Posterior vena cava (tissue), 2 donors: ENCODE results near the gene CD69. TPM values are rescaled to one million over a fixed set of nuclear protein-coding genes. Genes with fewer than 3 reads are reported as not detected.
"Not testable (repeated sequence)": the region's sequence is repeated elsewhere in the genome, so short reads cannot be mapped to it uniquely, and the experiment has no call there.

Source experiments
- DNase-seq: peaks from one replicate; pipeline ENCODE4 v3.0.0-alpha.2; 2020; ENCODE audit warnings: low spot score
- intact Hi-C, 2 donors: fragments of 100-400 bp; cut with DNase I; formaldehyde crosslinking; loops; one replicate each; pipeline versions ENCODE4 v1.14.1 to v1.14.2; 2022 to 2023
- total RNA-seq, 2 donors: library from RNA; stranded (reverse); fragmentation: NEBNext Ultra II Directional; extraction: Animal tissue kit (Norgen Biotek cat#: 25700); gene quantifications; one replicate each; pipeline ENCODE4 v1.2.1, GENCODE V29; 2021
- donor health status: DM: yes; HTN: yes; CAD: no.
- donor health status: DM: yes; HTN: yes; CAD: no.

Gene CD69
- total RNA-seq, 2 donors from 2014 or later, result 5.0 to 5.1 TPM

DNA sequence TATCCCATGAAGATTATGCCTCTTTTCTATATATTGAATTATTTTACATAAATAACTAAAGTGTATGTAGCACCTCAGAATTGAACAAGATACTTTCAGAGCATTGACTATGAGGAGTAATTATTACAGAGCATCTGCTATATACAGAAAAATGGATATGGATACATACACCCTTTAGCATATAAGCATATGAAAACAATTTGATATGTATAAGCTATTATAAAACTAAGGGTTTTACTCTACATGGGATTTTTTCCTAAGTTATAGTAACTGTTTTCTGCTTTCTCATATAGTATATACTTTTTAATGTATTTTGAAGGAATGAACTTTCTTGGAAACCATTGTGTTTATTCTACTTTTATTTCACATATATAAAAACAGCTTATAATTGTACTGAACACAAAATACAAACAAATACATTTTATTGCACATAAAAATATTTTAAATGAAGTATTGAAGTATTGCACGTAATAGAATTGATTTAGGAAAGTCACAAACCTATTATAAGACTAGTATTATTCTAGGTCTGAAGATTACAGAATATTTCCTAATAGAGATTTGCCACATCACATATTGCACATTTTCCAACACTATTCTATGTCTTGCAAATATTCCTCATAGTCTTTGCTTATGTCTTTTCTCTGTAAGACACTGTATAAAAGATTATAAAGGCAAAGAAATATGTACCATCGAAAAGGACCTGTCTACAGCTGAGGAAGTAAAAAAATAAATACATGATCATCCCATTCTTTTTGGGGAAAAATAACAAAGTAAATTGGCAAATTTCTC lies 8.4 kb downstream of the CD69 start:
- intact Hi-C loops, result no loop called here
- DNase-seq, result no peak

DNA sequence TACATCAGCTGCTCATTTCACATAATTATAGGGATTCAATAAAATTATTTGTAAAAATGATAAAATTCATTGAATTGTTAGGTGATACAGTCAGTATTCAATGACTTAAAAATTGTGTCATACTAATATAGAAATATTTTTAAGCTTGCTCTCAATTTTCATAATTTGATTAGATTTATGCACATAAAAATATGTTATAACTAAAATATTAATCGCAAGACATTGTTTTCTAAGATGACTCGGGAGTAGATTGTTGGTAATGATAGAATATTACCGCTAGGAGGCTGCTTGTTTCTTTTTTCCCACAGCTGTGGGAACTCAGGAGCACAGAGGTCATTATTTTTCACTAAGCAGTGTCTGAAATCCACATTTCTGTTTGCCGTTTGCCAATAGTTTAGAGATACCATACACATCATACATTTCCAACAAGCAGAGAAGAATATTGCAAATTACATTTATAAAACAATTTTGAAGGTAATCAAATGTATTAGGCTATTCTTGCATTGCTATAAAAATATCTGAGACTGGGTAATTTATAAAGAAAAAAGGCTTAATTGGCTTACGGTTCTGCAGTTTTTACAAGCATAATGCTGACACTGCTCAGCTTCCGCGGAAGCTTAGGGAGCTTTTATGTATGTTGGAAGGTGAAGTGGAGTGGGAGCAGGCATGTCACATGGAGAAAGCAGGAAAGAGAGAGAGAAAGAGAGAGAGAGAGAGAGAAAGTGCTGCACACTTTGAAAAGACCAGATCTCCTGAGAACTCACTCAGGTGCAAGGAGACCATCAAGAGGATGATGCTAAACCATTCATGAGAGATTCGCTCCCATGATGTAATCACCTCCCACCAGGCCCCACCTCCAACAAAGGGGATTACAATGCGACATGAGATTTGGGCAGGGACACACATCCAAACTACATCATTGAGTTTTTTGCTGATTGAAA lies 9.2 kb downstream of the CD69 start:
- no peak for DNase-seq
- intact Hi-C loops, result no loop called here

DNA sequence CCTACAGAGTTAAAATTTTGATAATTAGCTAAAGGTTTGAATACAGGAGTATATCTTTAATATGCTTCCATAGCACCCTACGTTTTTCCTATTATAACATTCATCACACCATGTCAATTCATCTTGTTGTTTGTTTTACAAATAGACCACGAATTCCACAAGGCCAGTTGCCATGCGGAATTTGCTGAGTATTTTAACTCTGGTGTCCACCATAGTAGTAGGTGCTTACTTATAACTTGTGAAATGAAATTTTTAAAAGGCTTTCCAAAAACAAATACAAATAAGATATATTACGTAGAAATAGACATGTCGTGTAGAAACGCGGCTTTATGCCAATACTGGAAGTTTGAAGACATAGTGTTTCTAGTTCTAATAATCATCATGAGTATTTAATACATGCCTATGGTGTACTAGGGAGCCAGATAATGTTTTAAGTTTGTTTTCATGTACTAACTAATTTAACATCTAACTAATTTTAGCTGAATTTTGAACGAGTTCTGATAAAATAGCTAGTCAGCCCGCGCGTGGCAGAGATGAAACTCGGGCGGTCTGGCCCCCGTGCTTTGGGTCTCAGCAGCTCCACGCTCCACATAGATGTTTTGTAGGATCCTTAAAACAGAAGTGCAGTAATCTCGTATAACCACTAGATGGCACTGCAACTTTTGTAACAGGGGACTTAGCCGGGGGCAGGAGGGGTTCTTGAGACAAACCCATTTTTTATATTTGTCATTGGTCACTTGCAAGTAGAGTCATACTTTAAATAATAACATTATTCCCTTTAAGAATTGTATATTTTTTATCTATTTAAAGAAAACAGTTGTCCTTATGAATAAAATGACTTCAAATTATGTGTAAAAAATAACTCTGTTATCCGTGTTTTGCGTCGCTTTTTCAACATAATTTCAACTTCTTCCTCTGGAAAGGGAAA lies 10.2 kb downstream of the CD69 start:
- DNase-seq, result no peak
- intact Hi-C loops, result no loop called here

DNA sequence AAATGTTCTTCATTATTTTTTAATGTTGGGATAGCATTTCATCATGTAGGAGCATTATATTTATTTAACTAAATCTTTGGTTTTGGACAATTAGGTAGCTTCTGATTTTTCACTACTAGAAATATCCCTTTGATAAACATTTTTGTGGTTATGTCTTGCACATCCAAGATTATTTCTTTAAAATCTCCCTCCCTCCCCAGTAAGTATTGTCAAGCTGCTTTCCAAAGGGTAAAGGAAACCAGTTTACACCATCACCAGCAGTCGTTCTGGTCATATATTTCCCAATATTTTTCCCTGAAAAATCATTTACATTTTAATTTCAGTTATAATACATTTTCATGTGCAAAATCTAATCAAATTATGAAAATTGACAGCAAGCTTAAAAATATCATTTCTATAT lies 11.1 kb downstream of the CD69 start:
- intact Hi-C loops, result no loop called here
- no peak for DNase-seq

DNA sequence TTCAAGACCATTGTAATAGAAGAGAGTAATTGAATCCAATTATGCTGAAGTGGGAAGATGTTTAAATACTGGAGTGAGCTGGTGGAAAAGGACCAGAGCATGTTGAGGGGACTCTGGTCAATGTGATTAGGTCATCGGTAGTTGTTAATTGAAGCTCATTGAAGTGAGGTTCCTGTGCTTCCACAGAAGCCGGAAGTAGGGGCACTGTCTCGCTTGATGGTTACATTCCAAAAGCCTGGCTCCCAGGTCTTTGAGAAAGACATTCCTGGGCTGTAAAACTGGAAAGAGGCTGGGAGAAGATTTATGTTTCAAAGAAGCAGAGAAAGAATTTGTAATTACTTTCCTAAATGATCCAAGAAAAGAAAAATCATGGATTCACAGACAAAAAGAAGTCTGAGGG lies 15.5 kb downstream of the CD69 start:
- no peak for DNase-seq
- intact Hi-C loops, result no loop called here

DNA sequence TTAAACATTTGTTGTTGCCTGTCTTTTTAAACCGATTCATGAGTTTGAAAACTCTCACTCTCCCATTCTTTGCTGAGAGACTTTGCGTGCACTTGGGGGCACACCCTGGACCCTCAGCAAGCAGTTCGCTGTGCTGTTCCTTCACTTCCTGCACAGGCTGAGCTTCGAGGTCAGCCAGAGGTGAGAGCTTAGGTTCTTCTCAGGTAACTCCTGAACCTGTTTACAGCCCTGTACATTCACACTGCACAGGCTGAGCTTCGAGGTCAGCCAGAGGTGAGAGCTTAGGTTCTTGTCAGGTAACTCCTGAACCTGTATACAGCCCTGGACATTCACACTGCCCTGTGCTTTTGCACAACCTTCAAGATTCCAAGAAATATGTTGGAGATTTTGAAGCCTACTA lies 18.0 kb downstream of the CD69 start:
- intact Hi-C loops, result no loop called here
- DNase-seq, result no peak

DNA sequence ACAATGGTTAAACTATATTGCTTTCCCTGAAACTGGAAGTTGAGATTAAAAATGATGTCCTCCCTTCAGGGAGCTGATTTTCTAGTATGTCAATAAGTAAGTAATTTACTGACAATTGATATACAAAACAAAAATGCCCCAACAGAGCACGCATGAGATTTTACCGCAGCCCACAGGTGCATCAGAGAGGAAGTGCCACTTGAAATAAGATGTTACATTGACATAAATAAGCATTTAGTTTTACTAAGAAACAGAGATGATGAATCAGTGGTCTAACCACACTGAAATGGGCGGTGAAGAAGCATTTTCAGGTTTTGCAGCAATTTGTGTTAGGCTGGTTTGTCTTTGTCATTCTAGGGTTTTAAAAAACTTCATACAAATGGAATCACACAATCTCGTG lies 19.0 kb downstream of the CD69 start:
- intact Hi-C loops, result no loop called here
- DNase-seq, result no peak

DNA sequence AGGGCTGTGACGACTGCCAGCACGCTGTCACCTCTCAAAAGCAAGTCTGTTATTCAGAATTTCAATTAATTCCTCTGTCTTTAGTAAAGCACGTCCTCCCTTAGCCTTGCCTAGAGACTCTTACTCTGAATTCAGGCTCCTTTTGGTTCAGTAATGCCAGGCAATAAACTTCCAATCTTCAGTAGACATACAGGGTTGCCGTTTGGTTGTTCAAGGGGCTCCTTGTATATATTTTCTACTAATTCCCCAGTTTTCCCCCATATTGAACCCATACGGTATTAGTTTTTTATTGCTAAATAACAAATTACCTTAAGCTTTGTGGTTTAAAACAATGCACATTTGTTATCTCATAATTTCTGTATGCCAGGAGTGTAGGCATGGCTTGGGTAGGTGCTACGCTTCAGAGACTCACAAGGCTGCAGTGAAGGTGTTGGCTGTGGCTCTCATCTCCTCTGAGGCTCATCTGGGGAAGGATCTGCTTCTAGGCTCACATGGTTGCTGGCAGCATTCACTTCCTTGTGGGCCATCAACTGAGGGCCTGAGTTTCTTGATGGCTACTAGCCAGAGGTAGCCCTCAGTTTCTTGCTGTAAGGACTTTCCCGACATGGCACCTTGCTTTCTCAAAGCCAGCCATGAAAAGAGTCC lies 20.5 kb downstream of the CD69 start:
- DNase-seq, result no peak
- intact Hi-C loops, result no loop called here

DNA sequence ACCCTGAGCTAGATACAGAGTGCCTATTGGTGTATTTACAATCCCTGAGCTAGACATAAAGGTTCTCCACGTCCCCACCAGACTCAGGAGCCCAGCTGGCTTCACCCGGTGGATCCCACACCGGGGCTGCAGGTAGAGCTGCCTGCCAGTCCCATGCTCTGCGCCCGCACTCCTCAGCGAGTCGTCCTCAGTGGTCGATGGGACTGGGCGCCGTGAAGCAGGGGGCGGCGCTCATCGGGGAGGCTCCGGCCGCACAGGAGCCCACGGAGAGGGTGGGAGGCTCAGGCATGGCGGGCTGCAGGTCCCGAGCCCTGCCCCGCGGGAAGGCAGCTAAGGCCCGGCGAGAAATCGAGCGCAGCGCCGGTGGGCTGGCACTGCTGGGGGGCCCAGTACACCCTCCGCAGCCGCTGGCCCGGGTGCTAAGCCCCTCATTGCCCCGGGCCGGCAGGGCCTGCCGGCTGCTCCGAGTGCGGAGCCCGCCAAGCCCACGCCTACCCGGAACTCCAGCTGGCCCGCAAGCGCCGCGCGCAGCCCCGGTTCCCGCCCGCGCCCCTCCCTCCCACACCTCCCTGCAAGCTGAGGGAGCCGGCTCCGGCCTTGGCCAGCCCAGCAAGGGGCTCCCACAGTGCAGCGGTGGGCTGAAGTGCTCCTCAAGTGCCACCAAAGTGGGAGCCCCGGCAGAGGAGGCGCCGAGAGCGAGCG lies 21.1 kb downstream of the CD69 start:
- DNase-seq, intact Hi-C loops: not testable (repeated sequence)

DNA sequence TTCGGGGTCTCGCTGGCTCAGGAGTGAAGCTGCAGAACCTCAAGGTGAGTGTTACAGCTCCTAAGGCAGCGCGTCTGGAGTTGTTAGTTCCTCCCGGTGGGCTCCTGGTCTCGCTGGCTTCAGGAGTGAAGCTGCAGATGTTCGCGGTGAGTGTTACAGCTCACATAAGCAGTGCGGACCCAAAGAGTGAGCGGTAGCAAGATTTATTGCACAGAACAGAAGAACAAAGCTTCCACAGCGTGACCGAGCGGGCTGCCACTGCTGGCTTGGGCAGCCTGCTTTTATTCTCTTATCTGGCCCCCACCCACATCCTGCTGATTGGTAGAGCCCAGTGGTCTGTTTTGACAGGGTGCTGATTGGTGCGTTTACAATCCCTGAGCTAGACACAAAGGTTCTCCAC lies 21.8 kb downstream of the CD69 start:
- DNase-seq, intact Hi-C loops: not testable (repeated sequence)

DNA sequence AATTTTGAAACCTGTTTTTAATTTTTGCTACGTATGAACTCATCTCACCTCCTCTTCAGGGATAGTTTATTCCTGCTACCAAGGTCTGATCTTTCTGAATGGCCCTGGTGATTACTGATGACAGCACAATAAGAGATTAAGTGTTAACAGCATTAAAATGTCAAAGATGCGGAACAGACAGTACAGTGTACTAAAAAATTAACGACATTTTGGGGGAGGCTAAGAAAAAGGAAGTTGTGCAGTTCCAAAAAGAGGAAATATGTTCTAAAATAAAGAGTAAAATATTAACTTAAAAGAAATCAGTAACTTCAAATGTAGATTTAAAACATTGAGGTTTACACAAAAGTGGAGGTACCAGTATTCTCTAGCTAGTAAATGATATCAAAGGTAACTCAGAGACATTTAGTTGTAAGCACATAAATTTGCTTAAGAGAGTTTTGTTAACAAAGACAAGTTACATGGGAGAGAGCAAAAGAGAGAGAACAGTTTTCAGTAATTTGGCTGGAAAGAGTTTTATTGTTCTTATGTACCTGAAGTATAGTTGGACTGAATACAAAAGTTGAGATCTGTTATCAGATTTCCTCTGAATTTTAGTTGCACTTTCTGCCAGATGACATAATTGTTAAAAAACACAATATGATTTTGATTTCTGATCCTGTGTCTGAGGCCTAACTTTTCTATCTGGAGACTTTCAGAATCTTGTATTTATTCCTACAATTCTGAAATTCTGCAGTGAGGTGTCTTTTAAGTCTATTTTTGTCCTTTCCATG lies 23.6 kb downstream of the CD69 start:
- intact Hi-C loops, result no loop called here
- no peak for DNase-seq

DNA sequence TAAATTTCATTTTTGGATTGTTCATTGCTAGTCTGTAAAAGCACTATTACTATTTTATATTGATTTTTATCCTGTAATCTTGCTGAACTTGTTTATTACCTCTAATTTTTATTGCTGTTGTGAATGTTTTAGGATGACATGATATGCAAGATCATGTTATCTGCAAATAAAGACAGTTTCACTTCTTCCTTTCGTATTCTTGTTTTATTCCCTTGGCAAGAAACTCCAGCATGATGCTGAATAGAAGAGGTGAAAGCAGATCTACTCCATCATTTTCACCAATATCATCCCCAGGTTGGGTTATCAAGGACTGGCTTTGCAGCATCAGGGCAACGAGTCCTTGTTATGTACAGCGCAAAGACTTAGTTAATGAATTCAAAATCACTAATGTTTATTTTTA lies 25.1 kb downstream of the CD69 start:
- intact Hi-C loops, result no loop called here
- no peak for DNase-seq

DNA sequence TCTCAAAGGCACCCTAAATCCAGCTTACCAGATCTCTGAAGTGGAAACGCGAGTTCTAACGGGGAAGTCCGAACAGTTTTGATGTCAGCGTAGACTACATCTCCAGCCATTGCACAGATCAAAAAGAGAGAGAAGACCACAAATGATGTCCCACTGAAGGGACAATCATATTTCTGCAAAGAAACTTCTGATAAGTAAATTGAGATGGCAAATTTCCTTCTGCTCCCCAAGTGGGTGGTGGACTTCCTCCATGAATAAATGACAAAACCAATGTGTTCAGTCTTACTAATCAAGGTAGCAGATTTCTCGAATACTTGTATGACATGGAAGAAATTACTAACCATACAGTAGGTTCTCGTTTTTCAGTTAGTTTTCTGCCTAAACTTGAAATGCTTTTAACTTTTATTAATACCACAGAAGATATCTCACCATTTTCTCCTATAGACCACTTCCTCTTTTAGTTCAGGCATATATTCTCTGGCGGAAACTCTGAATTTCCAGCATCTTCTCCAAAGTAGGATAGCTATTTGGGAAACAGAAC lies 27.7 kb downstream of the CD69 start, which contains the start of gene CLECL1:
TSS of gene CLECL1 (minus strand) at position 177 of the 541 bp plus-strand sequence.
- no peak for DNase-seq
- intact Hi-C loops, result no loop called here

DNA sequence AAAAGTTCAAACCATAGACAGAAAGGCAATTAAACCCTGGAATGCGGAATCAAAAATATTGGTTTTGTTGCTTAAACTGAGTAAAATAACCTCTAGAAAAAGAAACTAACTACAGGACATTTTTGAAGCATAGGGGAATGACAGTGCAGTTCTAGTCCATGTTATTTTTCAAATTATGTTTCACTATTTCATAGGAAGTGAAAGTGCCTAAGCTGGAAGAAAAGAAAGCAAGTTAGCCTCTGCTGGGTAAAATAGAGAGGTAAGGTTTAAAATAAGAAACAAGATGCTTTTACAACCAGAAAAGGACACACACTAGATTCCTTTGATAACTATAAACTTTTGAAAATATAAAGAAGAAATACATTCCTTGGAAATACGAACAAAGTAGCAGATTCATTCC lies 28.9 kb downstream of the CD69 start:
- intact Hi-C loops, result no loop called here
- no peak for DNase-seq

DNA sequence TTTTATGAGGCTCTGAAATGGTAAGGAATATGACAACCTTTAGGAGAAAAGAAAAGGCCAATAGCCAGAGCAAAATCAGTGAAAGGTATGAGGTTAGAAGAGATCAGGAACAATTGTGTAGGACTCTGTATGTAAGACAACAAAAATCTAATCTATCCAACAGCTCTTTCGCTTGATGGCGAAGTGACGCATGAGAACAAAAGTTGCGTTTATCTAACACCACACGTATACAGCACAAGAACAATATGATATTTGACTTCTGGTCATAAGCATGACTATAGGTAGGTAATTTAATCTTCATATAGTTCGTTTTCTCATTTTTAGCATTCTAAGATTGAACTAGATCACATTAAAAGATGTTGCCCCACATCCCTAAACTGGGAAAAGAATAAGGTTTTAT lies 29.3 kb downstream of the CD69 start:
- intact Hi-C loops, result no loop called here
- DNase-seq, result no peak

DNA sequence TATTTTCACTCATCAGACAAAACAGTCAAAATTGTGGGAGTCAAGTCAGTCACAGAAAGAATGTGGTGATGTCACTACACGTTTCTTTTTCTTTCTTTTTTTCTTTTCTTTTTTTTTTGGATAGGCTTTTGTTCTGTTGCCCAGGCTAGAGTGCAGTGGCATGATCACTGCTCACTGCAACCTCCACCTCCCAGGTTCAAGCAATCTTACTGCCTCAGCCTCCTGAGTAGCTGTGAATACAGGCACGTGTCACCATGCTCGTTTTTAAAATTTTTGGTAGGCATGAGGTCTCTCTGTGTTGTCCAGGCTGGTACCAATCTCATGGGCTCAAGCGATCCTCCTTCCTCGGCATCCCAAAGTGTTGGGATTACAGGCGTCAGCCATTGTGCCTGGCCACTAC lies 30.1 kb downstream of the CD69 start:
- no peak for DNase-seq
- intact Hi-C loops, result no loop called here

DNA sequence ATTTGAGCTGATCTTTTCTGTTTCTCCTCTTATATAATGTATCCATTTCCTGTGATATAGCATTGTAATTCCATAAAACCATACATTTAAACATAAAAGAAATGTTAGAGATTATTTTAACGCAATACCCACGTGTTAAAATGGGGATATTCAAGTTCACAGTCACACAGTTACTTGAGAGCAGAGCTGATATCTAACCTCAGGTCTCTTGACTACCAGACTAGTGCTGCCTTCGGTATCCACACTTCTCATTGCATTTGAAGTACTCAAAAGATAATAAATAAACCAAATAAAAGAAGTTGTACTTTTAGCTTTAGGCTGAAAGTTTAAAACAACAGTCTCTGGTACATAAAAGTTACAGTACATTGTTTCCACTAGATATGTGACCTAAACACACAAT lies 30.7 kb downstream of the CD69 start:
- intact Hi-C loops, result no loop called here
- DNase-seq, result no peak
